ENCODE measurements around the gene UGT1A8.
"Not testable (repeated sequence)": the region's sequence is repeated elsewhere in the genome, so short reads cannot be mapped to it uniquely, and the experiment has no call there.

UGT1A8 gene

DNA sequence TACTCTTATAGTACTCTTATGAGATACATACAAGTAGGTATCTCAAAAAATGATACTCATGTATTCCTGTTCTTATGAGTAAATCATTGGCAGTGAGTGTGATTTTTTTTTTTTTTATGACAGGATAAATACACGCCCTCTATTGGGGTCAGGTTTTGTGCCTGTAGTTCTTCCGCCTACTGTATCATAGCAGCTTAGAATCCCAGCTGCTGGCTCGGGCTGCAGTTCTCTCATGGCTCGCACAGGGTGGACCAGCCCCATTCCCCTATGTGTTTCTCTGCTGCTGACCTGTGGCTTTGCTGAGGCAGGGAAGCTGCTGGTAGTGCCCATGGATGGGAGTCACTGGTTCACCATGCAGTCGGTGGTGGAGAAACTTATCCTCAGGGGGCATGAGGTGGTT lies at the start of gene UGT1A8:
UGT1A8 (plus strand) TSS at position 158 of the 400 bp plus-strand sequence; CDS start at position 233, 75 bp downstream.
- not testable (repeated sequence) for DNase-seq

GRCh38 chr2:233571001-233571400 lies 46.4 kb upstream of the UGT1A8 start:
- no peak for DNase-seq

DNA sequence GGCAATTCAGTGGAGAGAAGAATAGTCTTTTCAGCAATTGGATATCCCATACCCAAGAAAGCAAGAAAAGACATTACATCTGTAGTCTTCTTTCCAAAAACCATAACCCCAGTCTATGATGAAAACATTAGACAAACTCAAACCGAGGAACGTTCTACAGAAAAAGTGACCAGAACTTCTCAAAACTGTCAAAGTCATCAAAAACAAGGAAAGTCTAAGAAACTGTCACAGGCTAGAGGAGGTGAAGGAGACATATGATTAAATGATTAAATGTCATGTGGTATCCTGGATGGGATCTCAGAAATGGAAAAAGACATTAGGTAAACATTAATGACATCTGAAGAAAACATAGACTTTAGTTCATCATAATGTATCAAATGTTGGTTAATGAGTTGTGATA lies 46.0 kb upstream of the UGT1A8 start:
- DNase-seq, result no peak

GRCh38 chr2:233572468-233572867 lies 45.0 kb upstream of the UGT1A8 start:
- no peak for DNase-seq

- DNase-seq, result not testable (repeated sequence)
These were observed 40.1 kb upstream of the UGT1A8 start for GRCh38 chr2:233577341-233577740.

GRCh38 chr2:233583217-233583965 lies 34.0 kb upstream of the UGT1A8 start:
- DNase-seq, result not testable (repeated sequence)

DNA sequence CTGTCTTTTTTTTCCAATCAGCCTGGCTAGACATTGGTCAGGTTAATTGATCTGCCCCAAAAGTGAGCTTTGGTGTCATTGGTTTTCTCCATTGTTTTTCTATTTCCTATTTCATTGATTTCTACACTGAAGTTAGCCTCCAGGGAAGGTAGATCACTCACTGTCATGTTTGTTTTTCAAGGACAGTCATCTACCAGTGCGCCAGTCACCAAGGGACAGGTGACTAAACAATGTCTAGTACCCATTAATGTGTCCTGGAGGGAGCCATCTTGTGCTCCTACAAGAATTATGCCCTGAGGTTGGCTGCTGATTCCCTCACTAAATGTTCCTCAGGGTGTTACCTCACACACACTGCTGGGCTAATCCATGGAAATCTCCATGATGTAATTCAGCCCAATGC lies 33.2 kb upstream of the UGT1A8 start:
- DNase-seq, result no peak

GRCh38 chr2:233588400-233588799 lies 29.0 kb upstream of the UGT1A8 start:
- no peak for DNase-seq

- DNase-seq, result not testable (repeated sequence)
These were observed 24.7 kb upstream of the UGT1A8 start for GRCh38 chr2:233592706-233593105.

GRCh38 chr2:233593201-233593600 lies 24.2 kb upstream of the UGT1A8 start:
- DNase-seq, result no peak

- DNase-seq, result no peak
These were observed 19.9 kb upstream of the UGT1A8 start for GRCh38 chr2:233597522-233597921.

- no peak for DNase-seq
These were observed 18.5 kb upstream of the UGT1A8 start for GRCh38 chr2:233598952-233599351.

- no peak for DNase-seq
These were observed 17.0 kb upstream of the UGT1A8 start for GRCh38 chr2:233600386-233600785.

GRCh38 chr2:233602076-233602475 lies 15.4 kb upstream of the UGT1A8 start:
- no peak for DNase-seq

GRCh38 chr2:233603520-233603919 lies 13.9 kb upstream of the UGT1A8 start:
- no peak for DNase-seq

- no peak for DNase-seq
These were observed 12.6 kb upstream of the UGT1A8 start for GRCh38 chr2:233604826-233605225.

GRCh38 chr2:233605680-233606079 lies 11.8 kb upstream of the UGT1A8 start:
- DNase-seq, result no peak

GRCh38 chr2:233611284-233611683 lies 6.1 kb upstream of the UGT1A8 start:
- no peak for DNase-seq

DNA sequence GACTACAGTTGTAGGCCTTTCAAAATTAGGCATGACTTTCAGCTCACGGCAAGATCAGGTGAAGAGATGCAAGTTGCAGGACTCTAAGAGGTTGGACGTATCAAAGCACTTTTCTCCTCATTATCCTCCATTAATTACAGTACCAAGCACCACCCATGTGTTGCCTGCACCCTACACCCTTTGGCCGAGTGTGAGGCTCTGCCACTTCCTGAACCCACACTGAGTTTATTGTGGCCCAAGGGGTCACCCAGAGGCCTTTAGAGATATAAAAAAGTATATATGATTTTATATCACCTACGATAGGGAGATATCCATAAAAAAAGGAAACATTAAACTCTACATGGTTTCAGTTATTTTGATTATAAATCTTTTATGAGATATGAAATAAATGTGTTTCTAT lies 2.8 kb downstream of the UGT1A8 start:
- DNase-seq, result no peak

- DNase-seq, result not testable (repeated sequence)
These were observed 4.4 kb downstream of the UGT1A8 start for GRCh38 chr2:233621863-233622262.

- no peak for DNase-seq
These were observed 10.0 kb downstream of the UGT1A8 start for GRCh38 chr2:233627331-233628025.

DNA sequence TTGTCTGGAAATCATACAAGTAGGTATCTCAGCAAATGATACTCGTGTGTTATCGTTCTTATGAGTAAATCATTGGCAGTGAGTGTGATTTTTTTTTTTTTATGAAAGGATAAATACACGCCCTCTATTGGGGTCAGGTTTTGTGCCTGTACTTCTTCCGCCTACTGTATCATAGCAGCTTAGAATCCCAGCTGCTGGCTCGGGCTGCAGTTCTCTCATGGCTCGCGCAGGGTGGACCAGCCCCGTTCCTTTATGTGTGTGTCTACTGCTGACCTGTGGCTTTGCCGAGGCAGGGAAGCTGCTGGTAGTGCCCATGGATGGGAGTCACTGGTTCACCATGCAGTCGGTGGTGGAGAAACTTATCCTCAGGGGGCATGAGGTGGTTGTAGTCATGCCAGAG lies 18.9 kb downstream of the UGT1A8 start, which contains the start of gene UGT1A10:
UGT1A10 (plus strand) TSS at position 143 of the 400 bp plus-strand sequence; CDS start at position 218, 75 bp downstream.
- not testable (repeated sequence) for DNase-seq

DNA sequence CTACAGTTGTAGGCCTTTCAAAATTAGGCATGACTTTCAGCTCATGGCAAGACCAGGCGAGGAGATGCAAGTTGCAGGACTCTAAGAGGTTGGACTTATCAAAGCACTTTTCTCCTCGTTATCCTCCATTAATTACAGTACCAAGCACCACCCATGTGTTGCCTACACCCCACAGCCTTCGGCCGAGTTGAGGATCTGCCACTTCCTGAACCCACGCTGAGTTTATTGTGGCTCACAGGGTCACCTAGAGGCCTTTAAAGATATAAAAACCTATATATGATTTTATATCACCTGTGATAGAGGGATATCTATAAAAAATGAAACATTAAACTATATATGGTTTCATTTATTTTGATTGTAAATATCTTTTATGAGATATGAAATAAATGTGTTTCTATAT lies 21.4 kb downstream of the UGT1A8 start:
- DNase-seq, result no peak

DNA sequence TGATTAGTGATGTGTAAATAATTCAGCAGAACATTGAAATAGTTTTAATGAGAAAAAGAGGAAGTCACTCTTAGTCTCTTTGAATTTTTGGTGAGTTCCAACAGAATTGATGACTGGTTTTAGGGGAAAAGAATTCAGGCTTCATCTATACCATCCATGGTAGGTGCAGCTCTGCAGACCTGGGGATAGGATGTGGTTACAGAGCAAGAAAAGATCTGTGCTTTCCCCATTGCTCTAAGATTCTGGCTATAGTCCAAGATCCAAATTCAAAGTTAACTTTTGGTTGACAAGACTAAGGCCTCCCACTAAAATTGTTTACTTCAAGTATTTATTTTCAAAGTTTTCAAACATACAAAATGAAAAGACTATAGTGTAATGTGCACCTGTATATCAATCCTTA lies 22.4 kb downstream of the UGT1A8 start:
- DNase-seq, result no peak
